Activated naive CD4-positive, alpha-beta T cell treated with Interleukin-2 at 50 U/mL for 16 hours (primary cell): ENCODE results near the gene CWC15.
"Not testable (repeated sequence)": the region's sequence is repeated elsewhere in the genome, so short reads cannot be mapped to it uniquely, and the experiment has no call there.

Experiments
- DNase-seq: peaks from one replicate; pipeline ENCODE4 v3.0.0-alpha.2; 2020

Gene CWC15

GRCh38 chr11:94973099-94973968 lies at the start of gene CWC15, which contains the start of gene KDM4D:
Gene CWC15, minus strand, starts transcription at chr11:94973556. Its CDS starts 1,371 bp downstream, at chr11:94972185.
Gene KDM4D, plus strand, starts transcription at chr11:94973709. Its CDS starts 23,664 bp downstream, at chr11:94997373.
- DNase-seq = peak; percentile 96

DNA sequence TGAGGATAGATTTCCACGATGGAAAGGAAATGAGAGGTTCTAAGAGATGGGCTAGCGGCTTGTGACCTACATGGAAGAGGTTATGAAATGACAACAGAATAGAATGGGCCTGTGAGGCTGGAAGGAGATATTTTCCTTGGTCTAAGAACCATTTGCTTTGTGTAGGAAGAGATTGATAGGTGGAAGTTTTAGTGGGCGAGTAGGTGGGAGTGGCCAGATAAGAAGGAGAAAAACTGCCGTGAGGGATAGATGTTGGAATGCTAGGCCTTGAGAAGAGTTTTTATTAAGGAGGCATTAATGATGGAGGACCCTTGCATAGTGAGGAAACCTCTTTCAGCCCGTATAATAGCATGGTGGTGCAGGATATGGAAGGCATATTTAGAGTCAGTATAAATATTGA lies 48.1 kb upstream of the CWC15 start:
- not testable (repeated sequence) for DNase-seq

- DNase-seq = no peak
These were observed 42.8 kb upstream of the CWC15 start for GRCh38 chr11:95016139-95016538.

DNA sequence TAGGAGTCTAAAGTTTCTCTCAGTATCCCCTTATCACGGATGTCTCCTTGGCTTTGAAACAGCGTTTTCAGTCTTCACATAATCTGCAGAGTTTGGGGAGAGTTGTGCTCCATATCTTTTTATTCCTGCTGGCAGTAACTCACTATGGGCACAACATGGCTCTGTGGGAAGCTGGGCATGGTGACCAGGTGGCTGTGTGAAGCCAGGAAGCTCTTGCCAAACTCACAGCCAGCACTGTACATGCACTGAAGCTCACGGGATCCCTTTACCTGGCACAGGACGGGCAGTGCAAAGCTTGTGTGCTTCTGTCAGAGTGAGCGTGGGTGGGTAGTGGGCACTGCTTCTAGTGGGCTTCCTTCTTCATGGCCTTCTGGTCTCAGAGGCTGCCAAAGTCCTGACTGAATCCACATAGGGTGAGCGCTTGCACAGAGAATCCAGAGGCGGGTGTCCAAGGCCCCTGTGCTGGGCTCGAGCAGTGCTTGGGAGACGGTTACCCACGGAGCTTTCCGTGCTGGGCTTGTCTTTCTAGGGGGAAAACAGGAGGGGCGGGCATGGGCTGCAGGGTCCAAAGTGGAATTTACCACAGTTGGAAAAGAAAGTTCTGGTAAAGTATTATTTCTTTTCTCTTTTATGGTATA lies 40.9 kb upstream of the CWC15 start:
- no peak for DNase-seq

DNA sequence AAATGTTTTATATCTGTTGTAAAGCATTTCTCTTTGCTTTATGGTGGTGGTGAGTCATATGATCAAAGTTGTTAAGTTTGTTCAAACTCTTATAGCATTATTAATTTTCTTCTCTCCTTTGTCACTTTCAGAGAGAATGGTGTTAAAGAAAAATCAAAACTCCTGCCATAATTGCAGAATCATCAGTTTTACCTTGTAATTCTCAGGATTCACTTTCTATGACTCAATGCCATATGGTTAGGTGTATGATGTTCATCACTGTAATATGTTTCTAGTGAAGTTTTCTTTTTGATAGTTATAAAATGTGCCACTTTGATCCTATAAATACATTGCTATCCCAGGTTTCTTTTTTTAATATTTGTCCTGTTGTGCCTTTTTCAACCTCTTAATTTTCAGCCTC lies 38.0 kb upstream of the CWC15 start:
- DNase-seq = no peak

DNA sequence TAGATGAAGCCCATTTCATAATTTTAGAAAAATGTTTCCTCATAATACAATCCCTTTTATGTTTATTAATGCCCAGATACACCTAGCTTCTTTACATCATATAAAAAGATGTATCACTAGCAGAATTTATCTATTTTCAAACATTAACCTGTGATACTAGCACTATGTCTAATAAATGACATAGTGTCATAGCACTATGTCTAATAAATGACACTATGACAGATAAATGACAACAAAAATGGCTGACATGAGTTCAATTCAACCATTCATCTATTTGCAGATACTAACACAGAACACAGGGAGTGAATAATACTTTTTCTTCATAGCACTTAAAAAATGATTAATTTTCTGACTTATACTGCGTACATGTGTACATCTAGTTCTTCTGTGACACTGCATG lies 32.3 kb upstream of the CWC15 start:
- no peak for DNase-seq

DNA sequence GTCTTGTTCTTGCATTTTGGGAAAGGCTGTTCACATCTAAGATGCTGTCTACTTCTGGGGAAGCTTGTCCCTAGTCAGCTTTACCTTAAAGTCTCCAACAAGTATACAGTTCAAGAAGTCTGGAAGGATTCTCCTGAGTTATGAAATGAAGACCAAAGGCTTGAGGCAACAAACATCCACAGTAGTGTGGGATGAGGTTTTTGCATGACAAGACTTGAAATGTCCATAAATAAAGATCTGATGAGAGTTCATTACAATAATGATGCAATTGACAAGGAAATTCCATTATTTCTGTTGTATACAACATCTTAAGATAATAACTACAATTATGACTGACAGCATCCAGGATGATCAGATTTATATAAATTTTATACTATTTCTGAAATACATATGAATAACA lies 30.4 kb upstream of the CWC15 start:
- no peak for DNase-seq

- no peak for DNase-seq
These were observed 24.9 kb upstream of the CWC15 start for GRCh38 chr11:94998285-94998684.

- no peak for DNase-seq
These were observed 24.1 kb upstream of the CWC15 start for GRCh38 chr11:94997437-94997836.

DNA sequence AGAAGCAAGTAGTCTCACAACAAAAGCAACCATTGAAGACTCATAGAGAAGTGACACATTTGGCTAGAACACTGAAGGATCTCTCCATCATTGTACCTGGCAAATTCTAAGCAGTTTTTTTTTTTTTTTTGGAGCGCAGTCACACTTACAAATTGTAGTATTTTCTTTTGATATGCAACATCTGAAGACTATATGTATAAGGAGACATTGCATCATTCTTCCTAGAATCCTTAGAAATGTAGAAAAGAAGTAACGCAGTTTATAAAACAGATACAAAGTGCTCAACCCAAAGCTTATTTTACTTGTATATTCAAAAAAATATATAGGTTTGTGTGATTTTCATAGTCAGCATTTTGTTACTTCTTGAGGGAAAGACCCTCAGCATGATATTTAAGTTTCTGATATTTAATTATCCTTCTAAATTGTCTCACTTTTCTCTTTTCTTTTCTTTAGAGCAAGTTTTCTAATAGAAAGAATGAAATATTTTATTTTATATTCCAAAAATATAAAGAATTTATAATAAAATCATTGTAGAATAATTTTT lies 20.1 kb upstream of the CWC15 start:
- DNase-seq = no peak

- no peak for DNase-seq
These were observed 15.4 kb upstream of the CWC15 start for GRCh38 chr11:94988748-94989147.

DNA sequence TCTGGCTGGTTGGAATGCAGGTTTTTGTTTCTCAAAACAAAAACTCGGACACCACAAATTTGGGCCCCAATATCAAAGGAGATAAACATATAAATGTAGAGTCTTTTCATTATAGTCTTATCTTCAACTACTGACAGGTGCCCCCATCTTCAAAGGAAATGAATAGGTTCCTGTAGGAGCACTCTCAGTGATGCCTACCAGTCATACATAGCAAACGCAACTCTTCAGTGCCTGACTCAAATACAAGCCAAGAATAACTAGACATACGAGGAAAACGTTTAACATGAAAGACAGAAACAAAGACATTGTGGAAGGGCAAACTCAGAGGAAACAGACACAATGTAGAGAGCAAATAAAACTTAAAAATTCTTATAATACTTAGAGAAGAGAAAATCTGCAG lies 14.0 kb upstream of the CWC15 start:
- DNase-seq = no peak

DNA sequence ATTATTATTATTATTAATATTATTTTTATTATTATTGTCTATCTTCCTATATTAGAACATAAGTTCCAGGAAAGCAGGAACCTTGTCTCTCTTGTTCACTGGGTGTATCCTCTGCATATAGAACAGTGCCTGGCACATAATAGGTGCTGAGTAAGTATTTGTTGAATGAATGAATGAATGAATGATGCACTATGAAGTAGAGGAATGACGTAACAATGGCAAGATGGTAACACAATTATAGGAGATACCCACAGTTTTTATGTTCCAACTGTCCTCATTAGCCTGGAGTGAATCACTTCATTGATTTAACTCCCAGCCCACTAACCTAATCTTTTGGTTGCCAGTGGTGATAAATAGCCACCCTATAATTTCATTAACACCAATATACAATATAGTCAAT lies 2.2 kb upstream of the CWC15 start:
- DNase-seq = no peak

- DNase-seq = no peak
These were observed 822 bp upstream of the CWC15 start for GRCh38 chr11:94974178-94974577.

DNA sequence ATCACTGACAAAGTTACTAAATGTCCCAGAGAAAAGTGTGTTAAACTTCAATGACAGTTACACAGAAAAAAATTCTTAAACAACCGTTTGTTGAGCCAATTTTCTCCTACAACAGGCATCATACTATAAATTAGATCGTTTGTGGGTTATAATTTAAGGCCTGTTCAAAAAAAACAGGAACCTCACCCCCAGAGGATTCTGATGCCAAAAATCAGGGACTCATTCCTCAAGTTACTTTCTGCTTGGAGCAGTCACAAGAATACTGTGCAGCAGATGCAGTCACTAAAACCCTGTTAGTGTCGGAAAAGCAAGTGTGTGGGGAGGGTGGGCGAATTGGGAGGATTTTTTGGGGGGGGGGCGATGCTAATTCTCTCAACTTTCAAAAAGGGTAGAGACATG lies 657 bp downstream of the CWC15 start:
- DNase-seq = no peak

DNA sequence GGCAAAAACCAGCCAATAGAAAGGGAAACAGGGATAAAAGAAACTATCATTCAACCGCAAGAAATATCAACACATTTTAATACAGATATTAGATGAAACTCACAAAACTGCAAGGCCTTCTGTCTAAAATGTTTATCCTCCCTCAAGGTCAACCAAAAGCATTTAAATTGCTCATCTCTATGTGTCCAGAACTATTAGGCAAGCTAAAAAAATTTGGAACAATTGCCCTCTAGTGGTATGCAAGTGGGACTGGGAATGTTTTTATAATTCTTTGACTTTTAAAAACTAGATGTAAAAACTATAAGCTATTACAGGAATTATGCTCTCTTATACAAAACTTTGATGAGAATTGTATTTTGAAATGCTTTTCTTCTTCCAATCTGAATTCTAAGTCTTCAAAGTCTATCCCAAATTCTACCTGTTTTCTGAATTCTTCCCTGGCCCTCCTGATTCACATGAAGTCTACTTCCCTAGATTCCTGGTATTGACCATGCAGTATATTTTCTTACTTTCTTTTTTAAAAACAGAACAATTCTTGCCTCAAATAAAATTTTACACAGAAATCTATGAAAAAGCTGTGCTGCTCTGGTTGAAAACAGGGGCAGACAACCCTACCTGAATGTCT lies 4.9 kb downstream of the CWC15 start:
- no peak for DNase-seq

- no peak for DNase-seq
These were observed 8.4 kb downstream of the CWC15 start for GRCh38 chr11:94964934-94965333.

- DNase-seq = no peak
These were observed 12.1 kb downstream of the CWC15 start for GRCh38 chr11:94961255-94961654.

GRCh38 chr11:94960488-94960887 lies 12.9 kb downstream of the CWC15 start:
- DNase-seq = no peak

DNA sequence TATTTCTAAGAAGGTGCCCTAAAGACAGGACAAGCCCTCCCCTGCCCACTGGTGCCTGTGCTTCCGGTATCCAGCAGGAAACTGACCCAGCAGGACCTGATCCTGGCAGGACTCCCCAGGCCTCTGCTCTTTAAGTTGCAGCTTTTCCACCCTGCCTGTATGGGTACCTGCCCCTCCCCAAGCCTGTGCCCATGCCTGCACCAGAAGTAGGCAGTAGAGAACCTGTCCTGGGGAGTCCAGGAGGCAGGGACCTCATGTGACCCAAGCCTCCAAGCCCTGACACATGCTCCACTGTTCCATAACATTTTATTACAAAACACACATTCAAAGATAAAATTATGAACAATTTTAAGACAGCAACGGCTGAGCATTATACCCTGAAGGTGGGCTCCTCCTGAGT lies 14.2 kb downstream of the CWC15 start:
- DNase-seq = no peak

GRCh38 chr11:94958121-94958696 lies 15.1 kb downstream of the CWC15 start:
- no peak for DNase-seq

DNA sequence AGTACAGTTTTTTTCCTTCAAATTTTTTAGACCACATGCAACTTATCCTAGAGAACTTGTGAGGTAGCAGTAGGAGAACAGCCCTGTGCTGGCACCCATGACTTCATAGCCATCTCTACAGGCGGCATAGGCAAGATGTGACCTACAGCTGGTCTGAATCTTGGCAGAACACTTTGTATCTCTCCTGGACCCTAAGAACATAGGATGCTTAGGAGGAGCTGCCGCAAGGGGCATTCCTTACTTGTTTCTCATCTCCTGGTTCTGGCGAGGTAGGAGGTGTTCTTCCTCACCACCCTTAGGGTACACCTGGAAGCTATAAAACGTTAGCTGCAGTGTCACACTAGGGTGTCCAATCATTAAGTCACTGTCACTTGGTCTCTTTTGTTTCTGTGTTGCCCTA lies 16.4 kb downstream of the CWC15 start:
- DNase-seq = no peak

DNA sequence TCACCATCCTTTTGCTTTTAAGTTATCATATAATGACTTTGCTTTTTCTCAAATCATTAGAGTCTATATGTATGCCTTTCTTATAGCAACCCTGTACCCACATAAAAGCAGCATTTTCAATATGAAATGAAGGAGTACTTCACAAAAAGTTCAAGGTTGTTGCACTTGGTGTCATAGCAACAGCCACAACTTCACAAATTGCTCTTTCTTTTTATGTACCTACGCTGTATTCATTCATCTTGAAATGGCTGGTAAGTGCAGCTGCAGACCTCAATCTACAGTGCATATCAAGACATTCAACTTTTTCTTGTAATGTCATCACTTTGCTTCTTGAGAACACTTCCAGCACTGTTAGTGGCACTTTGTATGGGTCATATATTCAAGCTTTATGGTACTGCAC lies 18.6 kb downstream of the CWC15 start:
- DNase-seq = no peak
